AG09309 (cell line): ENCODE measurements around the gene COL6A1.
A peak's percentile ranks its signal among the peaks of the same experiment; 100 is the strongest.

Experiments used
- DNase-seq: peaks from one replicate; pipeline ENCODE4 v3.0.0-alpha.2; 2010; ENCODE audit warnings: low read depth
- H3K4me3 ChIP-seq: 2 replicates; pipeline ENCODE4 v1.5.1; 2011; ENCODE audit warnings: mild to moderate bottlenecking, low read depth, low read length, moderate library complexity; ENCODE audit not compliant: control insufficient read depth
- TF ChIP-seq, protein P1 (sequence below): IDR thresholded peaks from 2 replicates; pipeline ENCODE4 v1.5.1; 2011; ENCODE audit warnings: mild to moderate bottlenecking, low read depth, low read length, inconsistent platforms; ENCODE audit not compliant: insufficient read depth, control insufficient read depth; ENCODE audit errors: missing control alignments

Gene COL6A1

DNA sequence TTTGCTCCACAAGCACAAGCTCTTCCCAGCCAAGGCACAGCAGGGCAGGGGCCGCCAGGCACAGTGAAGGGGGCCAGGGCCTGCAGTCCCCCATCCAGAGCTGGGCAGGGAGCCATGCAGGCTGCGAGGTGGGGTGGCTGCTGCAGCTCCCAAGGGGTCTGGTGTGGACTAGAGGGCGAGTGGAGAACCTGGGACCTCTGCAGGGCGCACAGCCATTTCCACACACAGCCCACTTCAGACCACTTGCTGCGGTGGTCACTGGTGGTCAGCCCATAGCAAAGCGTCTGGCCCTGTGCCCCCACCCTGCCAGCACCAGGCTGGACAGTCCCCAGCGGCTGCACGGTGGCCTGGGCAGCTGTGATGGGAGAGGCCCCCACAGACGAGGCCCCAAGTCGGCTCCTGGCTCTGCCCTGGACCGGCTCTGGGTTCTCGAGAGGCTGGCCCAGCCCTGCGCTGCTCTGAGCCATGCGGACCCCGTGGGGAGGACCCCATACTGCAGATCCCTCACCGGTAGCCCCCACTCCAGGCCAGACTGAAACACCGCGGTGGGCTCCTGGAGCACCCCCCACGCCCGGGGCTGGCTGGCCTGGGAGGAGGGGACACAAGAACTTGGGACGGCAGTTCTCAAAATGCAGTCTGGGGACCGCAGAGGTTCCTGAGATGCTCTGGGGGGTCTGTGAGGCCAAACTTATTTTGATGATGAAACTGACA is 69.3 kb downstream of the COL6A1 start:
- no peak overlapping the region for H3K4me3 ChIP-seq
- TF ChIP-seq, protein P1, sequence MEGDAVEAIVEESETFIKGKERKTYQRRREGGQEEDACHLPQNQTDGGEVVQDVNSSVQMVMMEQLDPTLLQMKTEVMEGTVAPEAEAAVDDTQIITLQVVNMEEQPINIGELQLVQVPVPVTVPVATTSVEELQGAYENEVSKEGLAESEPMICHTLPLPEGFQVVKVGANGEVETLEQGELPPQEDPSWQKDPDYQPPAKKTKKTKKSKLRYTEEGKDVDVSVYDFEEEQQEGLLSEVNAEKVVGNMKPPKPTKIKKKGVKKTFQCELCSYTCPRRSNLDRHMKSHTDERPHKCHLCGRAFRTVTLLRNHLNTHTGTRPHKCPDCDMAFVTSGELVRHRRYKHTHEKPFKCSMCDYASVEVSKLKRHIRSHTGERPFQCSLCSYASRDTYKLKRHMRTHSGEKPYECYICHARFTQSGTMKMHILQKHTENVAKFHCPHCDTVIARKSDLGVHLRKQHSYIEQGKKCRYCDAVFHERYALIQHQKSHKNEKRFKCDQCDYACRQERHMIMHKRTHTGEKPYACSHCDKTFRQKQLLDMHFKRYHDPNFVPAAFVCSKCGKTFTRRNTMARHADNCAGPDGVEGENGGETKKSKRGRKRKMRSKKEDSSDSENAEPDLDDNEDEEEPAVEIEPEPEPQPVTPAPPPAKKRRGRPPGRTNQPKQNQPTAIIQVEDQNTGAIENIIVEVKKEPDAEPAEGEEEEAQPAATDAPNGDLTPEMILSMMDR = no peak
- DNase-seq = no peak

DNA sequence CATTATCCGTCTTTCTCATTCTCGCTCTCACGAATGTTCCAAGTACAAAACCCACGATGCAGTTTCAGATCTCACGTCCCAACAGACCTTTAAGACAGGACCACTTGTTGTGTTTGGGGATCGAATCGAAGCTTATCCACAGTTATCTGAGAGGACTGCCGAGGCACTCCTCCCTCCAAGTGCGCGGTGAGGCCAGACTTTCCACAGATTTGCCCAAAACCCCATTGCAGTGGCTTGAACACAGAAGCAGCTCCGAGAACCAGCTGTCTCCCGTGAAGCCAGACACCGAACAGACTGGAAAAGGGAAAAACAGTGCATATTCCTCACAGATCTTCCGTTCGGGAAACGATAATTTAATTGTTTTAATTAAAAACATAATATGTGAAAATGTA is 69.8 kb downstream of the COL6A1 start:
- TF ChIP-seq, protein P1 = no peak
- H3K4me3 ChIP-seq = no peak overlapping the region
- no peak for DNase-seq

DNA sequence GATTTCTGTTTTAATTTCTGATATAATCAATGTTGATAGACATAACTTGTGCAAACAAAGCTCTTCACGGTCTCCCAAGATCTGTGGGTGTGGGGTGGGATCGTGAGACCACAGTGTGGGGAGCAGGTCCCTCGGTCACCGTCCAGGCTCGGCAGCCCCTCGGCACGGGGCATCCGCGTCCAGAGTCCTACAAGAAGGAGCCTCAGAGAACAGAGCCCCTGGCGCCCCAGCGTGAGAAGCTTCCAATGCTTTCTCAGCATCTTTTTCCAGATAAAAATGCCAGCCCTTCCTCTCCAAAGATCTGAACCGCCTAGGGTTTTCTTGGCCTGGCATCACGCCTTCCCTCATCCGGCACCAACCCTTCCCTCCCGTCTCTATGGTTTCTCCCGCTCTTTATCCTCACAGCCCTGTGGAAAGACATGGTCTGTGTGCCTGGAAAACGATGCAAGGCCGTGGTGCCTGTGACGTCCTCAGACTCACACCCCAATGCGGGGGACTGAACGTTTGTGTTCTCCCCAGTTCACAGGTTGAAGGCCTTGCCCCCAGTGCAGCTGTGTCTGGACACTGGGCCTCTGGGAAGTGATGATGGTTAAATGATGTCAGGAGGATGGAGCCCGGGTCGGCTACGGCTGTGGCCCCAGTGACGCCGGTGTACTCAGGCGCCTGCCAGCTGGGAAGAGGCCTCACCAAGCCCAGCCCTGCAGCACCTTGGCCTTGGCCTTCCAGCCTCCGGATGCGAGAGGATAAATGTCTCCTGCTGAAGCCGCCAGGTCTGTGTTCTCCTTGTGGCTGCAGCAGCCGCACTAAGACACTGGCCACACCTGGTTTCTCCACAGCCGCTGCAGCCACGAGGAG is 70.5 kb downstream of the COL6A1 start:
- no peak overlapping the region for H3K4me3 ChIP-seq
- TF ChIP-seq, protein P1 = no peak
- no peak for DNase-seq

DNA sequence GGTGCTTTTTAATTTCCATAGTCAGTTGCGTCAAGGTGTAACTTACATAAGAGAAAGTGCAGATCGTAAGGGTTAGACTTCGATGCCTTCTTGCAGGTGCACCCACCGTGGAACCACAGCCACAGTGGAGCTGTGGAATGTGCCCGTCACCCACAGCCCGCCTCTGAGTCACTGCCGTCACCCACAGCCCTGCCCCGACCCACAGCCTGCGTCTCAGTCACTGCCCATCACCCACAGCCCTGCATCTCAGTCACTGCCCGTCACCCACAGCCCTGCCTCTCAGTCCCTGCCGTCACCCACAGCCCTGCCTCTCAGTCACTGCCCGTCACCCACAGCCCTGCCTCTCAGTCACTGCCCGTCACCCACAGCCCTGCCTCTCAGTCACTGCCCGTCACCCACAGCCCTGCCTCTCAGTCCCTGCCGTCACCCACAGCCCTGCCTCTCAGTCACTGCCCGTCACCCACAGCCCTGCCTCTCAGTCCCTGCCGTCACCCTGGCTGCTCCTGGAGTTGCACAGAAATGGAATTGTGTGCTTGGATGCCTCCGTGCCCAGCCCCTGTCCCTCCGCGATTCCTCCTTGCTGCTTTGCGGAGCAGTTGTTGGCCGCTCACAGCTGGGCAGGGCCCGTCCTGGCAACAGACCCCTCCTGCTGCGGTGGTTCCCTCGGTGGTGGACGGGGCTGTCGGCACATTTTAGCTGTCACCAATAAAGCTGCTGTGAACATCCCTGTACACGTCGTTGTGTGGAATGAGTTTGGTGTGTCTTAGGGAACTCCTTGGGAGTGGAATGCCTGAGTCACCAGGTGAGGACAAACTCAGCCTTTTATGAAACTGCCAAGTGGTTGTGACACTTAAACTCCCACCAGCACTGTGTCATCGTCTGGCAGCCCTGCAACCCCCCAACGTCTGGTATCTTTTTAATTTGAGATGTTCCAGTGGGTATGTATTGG is 71.4 kb downstream of the COL6A1 start:
- TF ChIP-seq, protein P1 = no peak
- DNase-seq = peak; percentile 90
- peak overlapping the region; percentile 29 for H3K4me3 ChIP-seq

DNA sequence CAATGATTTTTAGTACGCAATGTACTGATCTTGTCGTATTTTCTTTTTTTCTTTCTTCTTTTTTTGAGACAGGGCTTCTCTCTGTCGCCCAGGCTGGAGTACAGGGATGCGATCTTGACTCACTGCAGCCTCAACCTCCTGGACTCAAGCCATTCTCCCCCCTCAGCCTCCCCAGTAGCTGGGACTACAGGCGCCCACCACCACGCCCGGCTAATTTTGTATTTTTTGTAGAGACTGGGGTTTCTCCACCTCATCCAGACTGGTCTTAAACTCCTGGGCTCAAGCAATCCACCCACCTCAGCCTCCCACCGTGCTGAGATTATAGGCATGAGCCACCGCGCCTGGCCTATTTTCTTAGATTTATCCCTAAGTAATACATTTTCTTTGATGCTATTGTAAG is 72.5 kb downstream of the COL6A1 start:
- no peak overlapping the region for H3K4me3 ChIP-seq
- DNase-seq = no peak
- TF ChIP-seq, protein P1 = no peak

DNA sequence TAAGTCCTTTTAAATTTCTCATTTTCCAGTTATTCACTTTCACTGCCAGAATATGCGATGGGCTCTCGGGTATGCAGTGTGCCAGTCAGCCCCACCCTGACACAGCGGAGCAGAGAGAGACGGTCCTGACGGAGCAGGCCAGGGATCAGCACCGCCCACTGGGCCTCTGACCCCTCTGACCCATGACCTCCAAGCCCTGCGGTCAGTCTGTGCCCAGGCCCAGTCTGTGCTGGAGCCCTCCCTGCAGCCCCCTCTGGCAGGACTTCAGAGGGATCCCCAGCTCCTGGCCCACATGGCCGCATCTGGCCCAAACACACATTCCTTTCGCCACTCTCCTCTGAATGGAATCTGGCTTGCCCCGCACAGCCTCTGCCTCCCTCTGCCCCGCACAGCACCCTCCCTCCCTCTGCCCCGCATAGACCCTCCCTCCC is 72.9 kb downstream of the COL6A1 start:
- no peak for DNase-seq
- TF ChIP-seq, protein P1 = no peak
- no peak overlapping the region for H3K4me3 ChIP-seq
